A549 (cell line): ENCODE measurements around the gene NUDT14. TPM values are rescaled to one million over a fixed set of nuclear protein-coding genes. Genes with fewer than 3 reads are reported as not detected.

Experiments
- ATAC-seq, 2 experiments: fragments of 200-7000 bp in 1 of 2; fragments of >200 bp in 1 of 2; cut with Nextera tagmentation in 1 of 2; cut with Tn5 transposase in 1 of 2; 3 replicates each; pipeline versions ENCODE4 v1.8.0 to v1.9.1; 2018 to 2020; ENCODE audit warnings: mild to moderate bottlenecking in 1 of 2, moderate library complexity in 1 of 2
- CTCF ChIA-PET: fragments of 300-600 bp; sonication (Branson Sonifier 250); formaldehyde crosslinking; extraction: SDS; loops from one replicate; lab custom pipeline; 2021; ENCODE audit warnings: antibody characterized with exemption, inconsistent platforms; lab: Yijun Ruan, JAX
- POLR2A ChIA-PET: fragments of 350-600 bp; formaldehyde crosslinking; extraction: SDS; loops from one replicate; lab custom pipeline; 2021; ENCODE audit warnings: antibody characterized with exemption, inconsistent platforms; lab: Yijun Ruan, JAX
- DNase-seq, 2 experiments: peaks; one replicate each; pipeline versions ENCODE4 v3.0.0 to v3.0.0-alpha.2; 2011 to 2016; ENCODE audit warnings: low read depth in 1 of 2, low spot score in 1 of 2
- FAIRE-seq: peaks from 2 replicates; lab custom pipeline; 2011; peaks lifted over from hg19 to GRCh38; lab: Jason Lieb, UNC
- H3K27ac ChIP-seq, 2 experiments: fragments of >200 bp; sonication (Bioruptor Twin); formaldehyde crosslinking; 3 replicates each; pipeline ENCODE4 v1.5.1; 2016 to 2017
- H3K4me1 ChIP-seq: fragments of >200 bp; sonication (Bioruptor Twin); formaldehyde crosslinking; 3 replicates; pipeline ENCODE4 v1.6.1; 2016
- H3K4me2 ChIP-seq: fragments of >200 bp; sonication (Bioruptor Twin); formaldehyde crosslinking; 3 replicates; pipeline ENCODE4 v1.6.1; 2016
- H3K4me3 ChIP-seq: fragments of >200 bp; sonication (Bioruptor Twin); formaldehyde crosslinking; 3 replicates; pipeline ENCODE4 v1.5.1; 2016
- H3K9me3 ChIP-seq: fragments of >200 bp; sonication (Bioruptor Twin); formaldehyde crosslinking; 3 replicates; pipeline ENCODE4 v1.6.1; 2016
- CBX8 ChIP-seq: fragments of 200-600 bp; sonication (generic); IDR thresholded peaks from 2 replicates; pipeline ENCODE4 v1.6.1; 2016
- CHD2 ChIP-seq: fragments of 150-350 bp; IDR thresholded peaks from 2 replicates; pipeline ENCODE4 v1.6.1; 2014; ENCODE audit warnings: low read length; ENCODE audit not compliant: partially characterized antibody
- CTCF ChIP-seq: fragments of >200 bp; sonication (Bioruptor Twin); formaldehyde crosslinking; IDR thresholded peaks from 3 replicates; pipeline ENCODE4 v1.5.1; 2016
- FOSL2 ChIP-seq, 2 experiments: fragments of 450-650 bp in 1 of 2; fragments of >200 bp in 1 of 2; sonication (Bioruptor Twin) in 1 of 2; formaldehyde crosslinking; IDR thresholded peaks; 2 replicates each; pipeline versions ENCODE4 v1.5.0 to v1.6.1; 2016 to 2020; ENCODE audit warnings: mild to moderate bottlenecking in 1 of 2, moderate library complexity in 1 of 2
- HES2 ChIP-seq: fragments of >200 bp; sonication (Bioruptor Twin); formaldehyde crosslinking; IDR thresholded peaks from 2 replicates; pipeline ENCODE4 v1.6.1; 2016
- HEYL ChIP-seq: fragments of 250-450 bp; sonication (Bioruptor Pico); IDR thresholded peaks from 2 replicates; pipeline ENCODE4 v1.8.0; 2021; ENCODE audit warnings: mild to moderate bottlenecking, moderate library complexity
- KDM5A ChIP-seq: fragments of 200-600 bp; sonication (generic); IDR thresholded peaks from 2 replicates; pipeline ENCODE4 v1.6.1; 2016; ENCODE audit warnings: antibody characterized with exemption, mild to moderate bottlenecking
- MAFK ChIP-seq: fragments of 450-650 bp; IDR thresholded peaks from 2 replicates; pipeline ENCODE4 v1.6.1; 2014; ENCODE audit not compliant: partially characterized antibody
- RAD21 ChIP-seq, 2 experiments: fragments of >200 bp in 1 of 2; sonication (Bioruptor Twin) in 1 of 2; formaldehyde crosslinking in 1 of 2; IDR thresholded peaks in 1 of 2; conservative IDR thresholded peaks in 1 of 2; 2 replicates in 1 of 2; 3 replicates in 1 of 2; pipeline ENCODE4 v1.6.1; 2012 to 2018; ENCODE audit warnings: inconsistent platforms in 1 of 2
- RARB ChIP-seq: fragments of 250-450 bp; sonication (Bioruptor Pico); IDR thresholded peaks from 2 replicates; pipeline ENCODE4 v1.8.0; 2021; ENCODE audit warnings: mild to moderate bottlenecking, moderate library complexity
- RCOR1 ChIP-seq: fragments of 150-350 bp; IDR thresholded peaks from 2 replicates; pipeline ENCODE4 v1.6.1; 2014; ENCODE audit warnings: antibody characterized with exemption, low read length, low read depth
- REST ChIP-seq: fragments of 200-600 bp; sonication (generic); IDR thresholded peaks from 2 replicates; pipeline ENCODE4 v1.6.1; 2016; ENCODE audit warnings: antibody characterized with exemption, mild to moderate bottlenecking, moderate library complexity
- SREBF2 ChIP-seq: fragments of 450-650 bp; IDR thresholded peaks from 2 replicates; pipeline ENCODE4 v1.6.1; 2014; ENCODE audit warnings: mild to moderate bottlenecking, moderate library complexity
- USF2 ChIP-seq: fragments of 450-650 bp; IDR thresholded peaks from 2 replicates; pipeline ENCODE4 v1.6.1; 2014; ENCODE audit warnings: antibody characterized with exemption
- WGBS: methylation state at CpG from one replicate; pipeline ENCODE4 v1.1.6; 2017; ENCODE audit errors: missing lambda C conversion rate; 5-methylcytosine and 5-hydroxymethylcytosine counted together
- polyA plus RNA-seq, 4 experiments: library from polyadenylated mRNA; depleted of rRNA in 3 of 4; stranded (reverse); fragments of >200 nt; fragmentation: RNase III in 1 of 4; extraction: RNeasy Plus Mini Kit Qiagen cat#74134 plus additional on column Dnase treatment in 1 of 4; gene quantifications; 2 replicates in 3 of 4; 3 replicates in 1 of 4; pipeline ENCODE4 v1.2.3, GENCODE V29; 2011 to 2017
- TF ChIP-seq, protein P1 (sequence below): IDR thresholded peaks from 2 replicates; pipeline ENCODE4 v1.6.1; 2012
- TF ChIP-seq, protein P2 (sequence below): fragments of 250-450 bp; sonication (Bioruptor Pico); IDR thresholded peaks from 2 replicates; pipeline ENCODE4 v1.5.0; 2021; ENCODE audit warnings: mild to moderate bottlenecking, moderate library complexity, borderline replicate concordance

Gene NUDT14
- polyA plus RNA-seq, 2 of the 4 experiments (the other 2 are of a cell fraction): 12.6 to 30.7 TPM

- POLR2A ChIA-PET: no interaction called here
- FAIRE-seq (no peak), ATAC-seq (no peak), DNase-seq (no peak)
- Histone ChIP-seq H3K4me3 (no peak overlapping the region), H3K9me3 (no peaks in the 10 kb centered on the region), H3K4me2 (no peak overlapping the region), H3K4me1 (no peaks in the 10 kb centered on the region), H3K27ac (no peak overlapping the region)
- TF ChIP-seq USF2: no peak
- no peak for TF ChIP-seq CBX8
- no peak for TF ChIP-seq SREBF2
- no peak for TF ChIP-seq KDM5A
- 98% methylated on average over 16 of the region's 30 CpGs for WGBS
- CTCF ChIA-PET: interaction anchor here (0.7 to 1.0 kb wide), 3 partner anchors 13 to 15 kb away, joined by 3 to 4 read pairs (median 3); no protein-coding TSS in a partner anchor
Observed at GRCh38 chr14:105216490-105217247, 35.6 kb upstream of the NUDT14 start.

DNA sequence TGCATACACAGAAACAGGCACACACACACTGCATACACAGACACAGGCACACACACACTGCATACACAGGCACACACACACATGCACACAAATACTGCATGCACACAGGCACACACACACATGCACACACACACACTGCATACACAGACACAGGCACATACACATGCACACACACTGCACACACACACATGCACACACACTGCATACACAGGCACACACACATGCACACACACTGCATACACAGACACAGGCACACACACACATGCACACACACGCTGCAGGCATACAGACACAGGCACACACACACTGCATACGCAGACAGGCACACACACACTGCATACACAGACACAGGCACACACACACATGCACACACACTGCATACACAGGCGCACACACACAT, 34.5 kb upstream of the NUDT14 start:
- H3K4me3 ChIP-seq: no peak overlapping the region
- 93% methylated on average over 3 of the region's 3 CpGs for WGBS
- ChIA-PET CTCF (no interaction called here), POLR2A (no interaction called here)
- H3K27ac ChIP-seq: no peak overlapping the region
- DNase-seq: no peak
- no peak for ATAC-seq
- H3K9me3 ChIP-seq: no peaks in the 10 kb centered on the region
- FAIRE-seq: no peak
- TF ChIP-seq FOSL2 (IDR thresholded peaks at IDR 0.05) (no peak), FOSL2 (CRISPR knock-in tag; IDR thresholded peaks at IDR 0.05) (no peak), RARB (CRISPR knock-in tag) (no peak), HES2 (no peak), HEYL (no peak), RCOR1 (no peak), RAD21 (conservative IDR thresholded peaks at IDR 0.05 in 1 of 2, IDR thresholded peaks at IDR 0.05 in 1 of 2) (no peak)
- TF ChIP-seq, protein P1, sequence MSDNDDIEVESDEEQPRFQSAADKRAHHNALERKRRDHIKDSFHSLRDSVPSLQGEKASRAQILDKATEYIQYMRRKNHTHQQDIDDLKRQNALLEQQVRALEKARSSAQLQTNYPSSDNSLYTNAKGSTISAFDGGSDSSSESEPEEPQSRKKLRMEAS: no peak
- TF ChIP-seq, all 56 proteins: peak for 0
- Histone ChIP-seq H3K4me2 (no peak overlapping the region), H3K4me1 (no peaks in the 10 kb centered on the region)

- POLR2A ChIA-PET: no interaction called here
- FAIRE-seq: no peak
Observed at GRCh38 chr14:105214324-105214915, 33.3 kb upstream of the NUDT14 start.

More at GRCh38 chr14:105214324-105214915, 33.3 kb upstream of the NUDT14 start:
- H3K27ac ChIP-seq: no peak overlapping the region
- ATAC-seq (no peak), DNase-seq (no peak)
- no peak for TF ChIP-seq CTCF
- no peak for TF ChIP-seq REST
- no peak for TF ChIP-seq HEYL
- TF ChIP-seq MAFK: no peak
- TF ChIP-seq, protein P2, sequence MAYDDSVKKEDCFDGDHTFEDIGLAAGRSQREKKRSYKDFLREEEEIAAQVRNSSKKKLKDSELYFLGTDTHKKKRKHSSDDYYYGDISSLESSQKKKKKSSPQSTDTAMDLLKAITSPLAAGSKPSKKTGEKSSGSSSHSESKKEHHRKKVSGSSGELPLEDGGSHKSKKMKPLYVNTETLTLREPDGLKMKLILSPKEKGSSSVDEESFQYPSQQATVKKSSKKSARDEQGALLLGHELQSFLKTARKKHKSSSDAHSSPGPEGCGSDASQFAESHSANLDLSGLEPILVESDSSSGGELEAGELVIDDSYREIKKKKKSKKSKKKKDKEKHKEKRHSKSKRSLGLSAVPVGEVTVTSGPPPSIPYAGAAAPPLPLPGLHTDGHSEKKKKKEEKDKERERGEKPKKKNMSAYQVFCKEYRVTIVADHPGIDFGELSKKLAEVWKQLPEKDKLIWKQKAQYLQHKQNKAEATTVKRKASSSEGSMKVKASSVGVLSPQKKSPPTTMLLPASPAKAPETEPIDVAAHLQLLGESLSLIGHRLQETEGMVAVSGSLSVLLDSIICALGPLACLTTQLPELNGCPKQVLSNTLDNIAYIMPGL (CRISPR knock-in tag): no peak
- no peak for TF ChIP-seq CHD2
- CTCF ChIA-PET: interaction anchor here (0.5 to 2.3 kb wide), 10 partner anchors 9 to 137 kb away, joined by 3 to 13 read pairs (median 4); no protein-coding TSS in a partner anchor
- no peak overlapping the region for H3K4me3 ChIP-seq
- WGBS: 93% methylated on average over 9 of the region's 14 CpGs
- H3K4me1 ChIP-seq: no peaks in the 10 kb centered on the region
- no peak overlapping the region for H3K4me2 ChIP-seq
- H3K9me3 ChIP-seq: no peaks in the 10 kb centered on the region
